Activated T-helper 1 cell treated with anti-CD3 and anti-CD28 coated beads, Interleukin-12 subunit alpha, Interleukin-12 subunit beta, Interleukin-2, Interleukin-4 antibody, amounts not matched to agents 30 ng/mL and 10 ng/mL and 1 ng/mL, durations not matched to agents 14 hours and 24 hours and 36 hours (primary cell): ENCODE measurements around the gene RHBDL1. TPM values are rescaled to one million over a fixed set of nuclear protein-coding genes. Genes with fewer than 3 reads are reported as not detected.
A peak's percentile ranks its signal among the peaks of the same experiment; 100 is the strongest.

Source experiments
- DNase-seq: peaks from one replicate; pipeline ENCODE4 v3.0.0; 2021; ENCODE audit warnings: low spot score
- H3K27ac Mint-ChIP-seq: one replicate; pipeline ENCODE4 v1.8.0; 2021; ENCODE audit warnings: mild to moderate bottlenecking, mixed read lengths
- H3K27me3 Mint-ChIP-seq: one replicate; pipeline ENCODE4 v1.8.0; 2022; ENCODE audit warnings: mild to moderate bottlenecking, moderate library complexity, mixed read lengths; ENCODE audit not compliant: insufficient read depth
- H3K36me3 Mint-ChIP-seq: one replicate; pipeline ENCODE4 v1.8.0; 2021; ENCODE audit warnings: low read depth, mixed read lengths
- H3K4me1 Mint-ChIP-seq: one replicate; pipeline ENCODE4 v1.8.0; 2021; ENCODE audit warnings: low read depth, mixed read lengths
- H3K4me3 Mint-ChIP-seq: one replicate; pipeline ENCODE4 v1.8.0; 2021; ENCODE audit warnings: mild to moderate bottlenecking, moderate library complexity, mixed read lengths
- H3K9me3 Mint-ChIP-seq: one replicate; pipeline ENCODE4 v1.8.0; 2021; ENCODE audit warnings: mixed read lengths
- intact Hi-C: fragments of 100-400 bp; cut with micrococcal nuclease; formaldehyde crosslinking; loops from one replicate; pipeline ENCODE4 v1.15.1; 2024
- total RNA-seq: library from RNA; stranded (reverse); gene quantifications from 2 replicates; pipeline ENCODE4 v1.2.3, GENCODE V29; 2022

Gene RHBDL1
- total RNA-seq, 1 donor from 2014 or later: 1.1 TPM

GRCh38 chr16:667780-668518, 7.5 kb upstream of the RHBDL1 start, which contains the start of gene RHOT2:
RHOT2 (plus strand) TSS chr16:668132; CDS start chr16:668200, 68 bp downstream.
- Mint-ChIP-seq H3K27me3 (no peaks in the 10 kb centered on the region), H3K36me3 (peaks cover 9% of the 10 kb centered on the region), H3K9me3 (no peaks in the 10 kb centered on the region), H3K4me3 (peak within 1 kb of the TSS; percentile 85), H3K27ac (peak within 1 kb of the TSS; percentile 86), H3K4me1 (peaks cover 4% of the 10 kb centered on the region)
- intact Hi-C loops: loop anchor here (1.0 kb wide), 2 partner anchors 12 to 32 kb away; partner anchors contain the start of genes METTL26 and STUB1
- DNase-seq: peak; percentile 94

DNA sequence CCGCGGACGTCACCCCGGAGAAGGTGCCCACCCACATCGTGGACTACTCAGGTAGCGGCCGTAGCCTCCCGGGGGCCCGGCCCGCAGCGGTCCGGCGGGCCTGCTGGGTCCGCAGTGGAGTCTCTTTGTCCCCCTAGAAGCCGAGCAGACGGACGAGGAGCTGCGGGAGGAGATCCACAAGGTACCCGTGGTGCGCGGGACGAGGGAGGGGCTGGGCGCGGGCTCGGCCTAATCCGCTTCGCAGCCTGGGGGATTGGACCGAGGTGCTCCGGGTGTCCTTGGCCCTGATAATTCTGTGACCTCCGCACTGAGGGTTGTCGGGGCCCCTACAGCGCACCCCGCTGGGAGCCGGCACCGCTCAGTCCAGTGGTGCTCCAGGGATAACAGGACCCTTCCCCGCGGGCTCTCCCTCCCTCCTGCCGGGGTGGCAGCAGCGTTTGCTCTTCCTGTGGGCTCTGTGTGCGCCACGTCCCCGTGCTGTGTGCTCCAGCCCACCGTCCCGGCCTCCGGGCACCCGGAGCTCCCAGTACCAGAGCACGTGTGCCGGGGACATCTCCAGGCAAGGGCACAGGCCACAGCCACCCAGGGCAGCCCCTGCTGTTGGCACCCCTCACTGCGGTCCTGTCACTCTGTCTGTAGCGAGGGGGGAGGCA, 6.8 kb upstream of the RHBDL1 start:
- Mint-ChIP-seq H3K9me3 (no peaks in the 10 kb centered on the region), H3K27ac (no peak overlapping the region), H3K36me3 (peaks cover 11% of the 10 kb centered on the region), H3K27me3 (no peaks in the 10 kb centered on the region), H3K4me1 (peaks cover 4% of the 10 kb centered on the region), H3K4me3 (peak overlapping the region; percentile 85)
- no peak for DNase-seq
- intact Hi-C loops: loop anchor here (1.0 kb wide), 1 partner anchor 32 kb away; the partner anchor contains the start of gene METTL26

- no peaks in the 10 kb centered on the region for H3K27me3 Mint-ChIP-seq
- no peak overlapping the region for H3K27ac Mint-ChIP-seq
- intact Hi-C loops: no loop called here
Measured at GRCh38 chr16:669666-670065, 5.8 kb upstream of the RHBDL1 start.

GRCh38 chr16:670485-671352, 4.8 kb upstream of the RHBDL1 start:
- peaks cover 11% of the 10 kb centered on the region for H3K36me3 Mint-ChIP-seq
- no peaks in the 10 kb centered on the region for H3K9me3 Mint-ChIP-seq
- peak overlapping the region; percentile 85 for H3K4me3 Mint-ChIP-seq
- peaks cover 7% of the 10 kb centered on the region for H3K27me3 Mint-ChIP-seq
- H3K4me1 Mint-ChIP-seq: peaks cover 4% of the 10 kb centered on the region
- no peak for DNase-seq
- no peak overlapping the region for H3K27ac Mint-ChIP-seq
- intact Hi-C loops: no loop called here

More at GRCh38 chr16:669666-670065, 5.8 kb upstream of the RHBDL1 start:
- Mint-ChIP-seq H3K36me3 (peaks cover 11% of the 10 kb centered on the region), H3K9me3 (no peaks in the 10 kb centered on the region), H3K4me1 (peaks cover 4% of the 10 kb centered on the region), H3K4me3 (peak overlapping the region; percentile 85)
- no peak for DNase-seq

DNA sequence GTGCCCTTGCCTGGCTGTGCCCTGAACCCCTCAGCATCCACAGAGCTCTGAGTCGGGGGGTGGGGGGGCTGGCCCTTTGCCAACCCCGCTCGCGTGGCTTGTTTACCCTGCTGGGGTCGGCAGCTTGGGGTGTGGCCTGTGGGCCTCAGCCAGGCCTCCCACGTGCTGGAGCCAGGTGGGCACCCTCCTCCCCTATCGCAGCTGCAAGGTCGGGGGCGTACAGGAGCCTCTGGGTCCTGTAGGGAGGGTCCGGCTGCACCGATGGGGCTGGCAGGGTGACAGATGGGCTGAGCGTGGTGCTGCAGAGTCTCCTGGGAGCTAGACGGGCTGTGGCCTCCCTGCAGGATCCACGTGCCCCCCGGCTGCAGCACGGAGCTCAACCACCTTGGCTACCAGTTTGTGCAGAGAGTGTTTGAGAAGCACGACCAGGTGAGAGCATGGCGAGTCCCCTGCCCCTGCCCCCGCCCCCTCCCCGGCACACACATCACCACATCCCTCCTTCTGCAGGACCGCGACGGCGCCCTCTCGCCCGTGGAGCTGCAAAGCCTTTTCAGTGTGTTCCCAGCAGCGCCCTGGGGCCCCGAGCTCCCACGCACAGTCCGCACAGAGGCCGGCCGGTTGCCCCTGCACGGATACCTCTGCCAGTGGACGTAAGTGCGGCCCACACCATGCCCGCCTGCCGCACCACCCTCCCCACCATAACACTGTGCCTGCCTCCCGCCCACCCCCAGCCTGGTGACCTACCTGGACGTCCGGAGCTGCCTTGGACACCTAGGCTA, 3.9 kb upstream of the RHBDL1 start:
- DNase-seq: no peak
- peaks cover 7% of the 10 kb centered on the region for H3K27me3 Mint-ChIP-seq
- H3K27ac Mint-ChIP-seq: no peak overlapping the region
- intact Hi-C loops: no loop called here
- peaks cover 4% of the 10 kb centered on the region for H3K4me1 Mint-ChIP-seq
- H3K36me3 Mint-ChIP-seq: peaks cover 11% of the 10 kb centered on the region
- H3K9me3 Mint-ChIP-seq: no peaks in the 10 kb centered on the region
- peak overlapping the region; percentile 15 for H3K4me3 Mint-ChIP-seq

DNA sequence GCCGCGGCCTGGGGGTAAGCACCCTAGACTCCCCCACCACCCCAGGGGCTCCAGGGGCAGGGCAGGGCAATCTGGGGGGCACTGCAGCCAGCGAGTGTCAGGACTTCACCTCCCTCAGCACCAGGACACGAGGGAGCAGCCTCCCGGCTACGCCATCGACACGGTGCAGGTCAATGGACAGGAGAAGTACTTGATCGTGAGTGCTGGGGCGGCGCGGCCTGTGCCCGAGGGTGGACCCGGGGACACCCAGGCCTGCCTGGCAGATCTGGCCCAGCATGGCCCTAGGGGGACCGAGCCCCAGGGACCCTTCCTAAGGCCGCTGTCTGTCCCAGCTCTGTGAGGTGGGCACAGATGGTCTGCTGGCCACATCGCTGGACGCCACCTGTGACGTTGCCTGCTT, 3.1 kb upstream of the RHBDL1 start:
- intact Hi-C loops: no loop called here
- Mint-ChIP-seq H3K27me3 (peaks cover 7% of the 10 kb centered on the region), H3K27ac (no peak overlapping the region), H3K9me3 (no peaks in the 10 kb centered on the region), H3K4me1 (peaks cover 4% of the 10 kb centered on the region), H3K4me3 (no peak overlapping the region), H3K36me3 (peaks cover 11% of the 10 kb centered on the region)
- no peak for DNase-seq

DNA sequence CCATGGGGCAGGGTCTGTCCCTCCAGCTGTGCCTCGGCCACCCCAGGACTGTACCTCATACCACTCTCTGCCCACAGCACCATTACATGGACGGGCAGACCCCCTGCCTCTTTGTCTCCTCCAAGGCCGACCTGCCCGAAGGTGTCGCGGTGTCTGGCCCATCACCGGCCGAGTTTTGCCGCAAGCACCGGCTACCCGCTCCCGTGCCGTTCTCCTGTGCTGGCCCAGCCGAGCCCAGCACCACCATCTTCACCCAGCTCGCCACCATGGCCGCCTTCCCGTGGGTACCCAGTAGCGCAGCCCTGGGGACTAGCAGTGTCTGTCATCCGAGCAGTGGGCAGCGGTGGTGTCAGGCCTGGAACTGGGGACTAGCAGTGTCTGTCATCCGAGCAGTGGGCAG, 2.6 kb upstream of the RHBDL1 start:
- Mint-ChIP-seq H3K27ac (no peak overlapping the region), H3K4me3 (no peak overlapping the region), H3K4me1 (no peaks in the 10 kb centered on the region), H3K27me3 (peaks cover 7% of the 10 kb centered on the region), H3K36me3 (peaks cover 11% of the 10 kb centered on the region), H3K9me3 (no peaks in the 10 kb centered on the region)
- DNase-seq: no peak
- intact Hi-C loops: no loop called here

- DNase-seq: no peak
- H3K36me3 Mint-ChIP-seq: peaks cover 11% of the 10 kb centered on the region
- H3K27ac Mint-ChIP-seq: no peak overlapping the region
- intact Hi-C loops: no loop called here
- H3K4me1 Mint-ChIP-seq: no peaks in the 10 kb centered on the region
- H3K9me3 Mint-ChIP-seq: no peaks in the 10 kb centered on the region
- H3K27me3 Mint-ChIP-seq: peaks cover 7% of the 10 kb centered on the region
- no peak overlapping the region for H3K4me3 Mint-ChIP-seq
Measured at GRCh38 chr16:673399-673991, 2.0 kb upstream of the RHBDL1 start.

- DNase-seq: no peak
- H3K27ac Mint-ChIP-seq: no peak overlapping the region
- H3K36me3 Mint-ChIP-seq: peaks cover 11% of the 10 kb centered on the region
- H3K4me3 Mint-ChIP-seq: no peak overlapping the region
- intact Hi-C loops: no loop called here
- peaks cover 7% of the 10 kb centered on the region for H3K27me3 Mint-ChIP-seq
- no peaks in the 10 kb centered on the region for H3K9me3 Mint-ChIP-seq
- H3K4me1 Mint-ChIP-seq: no peaks in the 10 kb centered on the region
Measured at GRCh38 chr16:674214-674881, 1.1 kb upstream of the RHBDL1 start.

- Mint-ChIP-seq H3K27me3 (peaks cover 7% of the 10 kb centered on the region), H3K27ac (no peak overlapping the region), H3K9me3 (no peaks in the 10 kb centered on the region), H3K4me3 (no peak overlapping the region), H3K4me1 (no peaks in the 10 kb centered on the region), H3K36me3 (peaks cover 6% of the 10 kb centered on the region)
- intact Hi-C loops: no loop called here
- DNase-seq: no peak
Measured at GRCh38 chr16:675884-676564, 553 bp downstream of the RHBDL1 start.

GRCh38 chr16:676565-676902, 1.1 kb downstream of the RHBDL1 start:
- H3K36me3 Mint-ChIP-seq: peaks cover 8% of the 10 kb centered on the region
- no peak for DNase-seq
- H3K27me3 Mint-ChIP-seq: peaks cover 7% of the 10 kb centered on the region
- no peak overlapping the region for H3K4me3 Mint-ChIP-seq
- H3K4me1 Mint-ChIP-seq: no peaks in the 10 kb centered on the region
- no peaks in the 10 kb centered on the region for H3K9me3 Mint-ChIP-seq
- intact Hi-C loops: no loop called here
- no peak overlapping the region for H3K27ac Mint-ChIP-seq
